Measurements from ENCODE around the gene SCMH1.
"Not testable (repeated sequence)": the region's sequence is repeated elsewhere in the genome, so short reads cannot be mapped to it uniquely, and the experiment has no call there.

SCMH1 gene

DNA sequence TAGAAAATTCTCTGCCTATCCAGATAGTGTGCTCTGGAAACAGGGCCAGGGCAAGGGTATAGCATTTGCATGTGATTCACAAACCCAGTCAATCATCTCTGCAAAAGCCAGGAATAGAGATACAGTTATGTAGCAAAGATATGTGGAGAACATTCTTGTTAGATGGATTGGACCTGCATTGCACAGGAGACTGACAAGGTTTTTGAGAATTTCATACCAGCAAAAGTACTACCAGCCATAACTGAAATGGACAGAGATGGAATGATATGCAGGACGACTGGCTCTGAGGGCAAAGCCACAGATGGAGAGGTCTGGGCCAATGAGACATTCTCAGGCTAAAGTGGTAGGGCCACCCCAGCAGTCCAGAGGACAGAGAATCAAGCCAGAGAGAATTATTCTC is 24.7 kb downstream of the SCMH1 start:
- ATAC-seq (ENCODE audit: low read depth) (no peak), DNase-seq (ENCODE audit: low spot score) (no peak)
- no peak overlapping the region for H3K4me3 ChIP-seq (ENCODE audit: severe bottlenecking)
- H3K27ac ChIP-seq (ENCODE audit: poor library complexity, severe bottlenecking), result no peak overlapping the region
- no peaks in the 10 kb centered on the region for H3K4me1 ChIP-seq (ENCODE audit: insufficient read depth, poor library complexity, severe bottlenecking)
- H3K27me3 ChIP-seq (ENCODE audit: insufficient read depth, poor library complexity, severe bottlenecking), result no peaks in the 10 kb centered on the region
- H3K36me3 ChIP-seq (ENCODE audit: low read depth), result peaks cover 11% of the 10 kb centered on the region
- TF ChIP-seq, protein P1, sequence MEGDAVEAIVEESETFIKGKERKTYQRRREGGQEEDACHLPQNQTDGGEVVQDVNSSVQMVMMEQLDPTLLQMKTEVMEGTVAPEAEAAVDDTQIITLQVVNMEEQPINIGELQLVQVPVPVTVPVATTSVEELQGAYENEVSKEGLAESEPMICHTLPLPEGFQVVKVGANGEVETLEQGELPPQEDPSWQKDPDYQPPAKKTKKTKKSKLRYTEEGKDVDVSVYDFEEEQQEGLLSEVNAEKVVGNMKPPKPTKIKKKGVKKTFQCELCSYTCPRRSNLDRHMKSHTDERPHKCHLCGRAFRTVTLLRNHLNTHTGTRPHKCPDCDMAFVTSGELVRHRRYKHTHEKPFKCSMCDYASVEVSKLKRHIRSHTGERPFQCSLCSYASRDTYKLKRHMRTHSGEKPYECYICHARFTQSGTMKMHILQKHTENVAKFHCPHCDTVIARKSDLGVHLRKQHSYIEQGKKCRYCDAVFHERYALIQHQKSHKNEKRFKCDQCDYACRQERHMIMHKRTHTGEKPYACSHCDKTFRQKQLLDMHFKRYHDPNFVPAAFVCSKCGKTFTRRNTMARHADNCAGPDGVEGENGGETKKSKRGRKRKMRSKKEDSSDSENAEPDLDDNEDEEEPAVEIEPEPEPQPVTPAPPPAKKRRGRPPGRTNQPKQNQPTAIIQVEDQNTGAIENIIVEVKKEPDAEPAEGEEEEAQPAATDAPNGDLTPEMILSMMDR (IDR thresholded peaks at IDR 0.05; ENCODE audit: poor library complexity, severe bottlenecking), result no peak
- H3K9me3 ChIP-seq (ENCODE audit: severe bottlenecking), result peaks cover 5% of the 10 kb centered on the region

DNA sequence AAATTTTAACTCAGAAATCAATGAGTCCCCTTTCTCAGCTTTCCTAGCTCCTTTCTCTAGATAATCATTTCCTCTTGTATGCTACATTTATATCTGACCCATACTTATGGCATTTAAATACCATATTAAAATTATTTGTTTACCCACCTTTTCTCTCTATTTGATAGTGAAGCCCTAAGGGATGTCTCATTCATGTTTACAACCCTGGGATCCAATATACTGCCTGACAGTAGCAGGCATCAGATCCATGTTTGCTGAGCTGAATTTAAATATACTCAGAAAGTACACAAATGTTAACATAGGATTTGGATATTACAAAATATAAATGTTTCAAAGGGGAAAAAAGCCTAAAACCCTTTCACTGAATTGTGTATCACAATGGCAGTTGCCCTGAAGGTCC is 26.5 kb downstream of the SCMH1 start:
- Histone ChIP-seq H3K36me3 (ENCODE audit: low read depth) (peaks cover 7% of the 10 kb centered on the region), H3K4me3 (ENCODE audit: severe bottlenecking) (no peak overlapping the region), H3K9me3 (ENCODE audit: severe bottlenecking) (peaks cover 5% of the 10 kb centered on the region), H3K27ac (ENCODE audit: poor library complexity, severe bottlenecking) (no peak overlapping the region), H3K27me3 (ENCODE audit: insufficient read depth, poor library complexity, severe bottlenecking) (no peaks in the 10 kb centered on the region), H3K4me1 (ENCODE audit: insufficient read depth, poor library complexity, severe bottlenecking) (no peaks in the 10 kb centered on the region)
- TF ChIP-seq, protein P1 (IDR thresholded peaks at IDR 0.05; ENCODE audit: poor library complexity, severe bottlenecking), result no peak
- ATAC-seq (ENCODE audit: low read depth) (no peak), DNase-seq (ENCODE audit: low spot score) (no peak)

DNA sequence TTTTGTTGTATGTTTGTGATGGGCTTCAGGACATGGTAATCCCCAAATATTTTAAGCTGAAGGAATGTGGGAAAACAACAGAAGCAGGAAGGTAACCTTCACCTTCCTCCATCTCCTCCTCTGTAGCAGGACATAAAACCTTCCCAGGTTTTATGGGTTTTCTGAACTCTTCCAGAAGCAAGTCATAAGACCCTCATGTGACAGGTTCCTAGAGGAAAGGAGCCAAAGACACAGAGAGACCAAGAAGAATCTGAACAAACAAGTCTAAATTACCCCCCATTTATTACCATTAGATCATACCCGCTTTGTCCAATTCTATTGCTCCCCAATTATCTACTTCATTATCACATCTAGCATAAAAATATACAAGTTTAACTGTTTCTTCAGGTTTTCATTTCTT is 28.8 kb downstream of the SCMH1 start:
- Histone ChIP-seq H3K27me3 (ENCODE audit: insufficient read depth, poor library complexity, severe bottlenecking) (no peaks in the 10 kb centered on the region), H3K4me3 (ENCODE audit: severe bottlenecking) (no peak overlapping the region), H3K4me1 (ENCODE audit: insufficient read depth, poor library complexity, severe bottlenecking) (no peaks in the 10 kb centered on the region), H3K27ac (ENCODE audit: poor library complexity, severe bottlenecking) (no peak overlapping the region), H3K9me3 (ENCODE audit: severe bottlenecking) (peaks cover 3% of the 10 kb centered on the region), H3K36me3 (ENCODE audit: low read depth) (no peaks in the 10 kb centered on the region)
- DNase-seq (ENCODE audit: low spot score), result no peak
- TF ChIP-seq, protein P1 (IDR thresholded peaks at IDR 0.05; ENCODE audit: poor library complexity, severe bottlenecking), result no peak
- no peak for ATAC-seq (ENCODE audit: low read depth)

DNA sequence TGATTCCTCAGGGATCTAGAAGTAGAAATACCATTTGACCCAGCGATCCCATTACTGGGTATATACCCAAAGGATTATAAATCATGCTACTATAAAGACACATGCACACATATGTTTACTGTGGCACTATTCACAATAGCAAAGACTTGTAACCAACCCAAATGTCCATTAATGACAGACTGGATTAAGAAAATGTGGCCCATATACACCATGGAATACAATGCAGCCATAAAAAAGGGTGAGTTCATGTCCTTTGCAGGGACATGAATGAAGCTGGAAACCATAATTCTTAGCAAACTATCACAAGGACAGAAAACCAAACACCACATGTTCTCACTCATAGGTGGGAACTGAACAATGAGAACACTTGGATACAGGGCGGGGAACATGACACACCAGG is 30.5 kb downstream of the SCMH1 start:
- H3K4me1 ChIP-seq (ENCODE audit: insufficient read depth, poor library complexity, severe bottlenecking); H3K4me3 ChIP-seq (ENCODE audit: severe bottlenecking); H3K9me3 ChIP-seq (ENCODE audit: severe bottlenecking); H3K27ac ChIP-seq (ENCODE audit: poor library complexity, severe bottlenecking); H3K27me3 ChIP-seq (ENCODE audit: insufficient read depth, poor library complexity, severe bottlenecking); H3K36me3 ChIP-seq (ENCODE audit: low read depth); DNase-seq (ENCODE audit: low spot score); ATAC-seq (ENCODE audit: low read depth): not testable (repeated sequence)

DNA sequence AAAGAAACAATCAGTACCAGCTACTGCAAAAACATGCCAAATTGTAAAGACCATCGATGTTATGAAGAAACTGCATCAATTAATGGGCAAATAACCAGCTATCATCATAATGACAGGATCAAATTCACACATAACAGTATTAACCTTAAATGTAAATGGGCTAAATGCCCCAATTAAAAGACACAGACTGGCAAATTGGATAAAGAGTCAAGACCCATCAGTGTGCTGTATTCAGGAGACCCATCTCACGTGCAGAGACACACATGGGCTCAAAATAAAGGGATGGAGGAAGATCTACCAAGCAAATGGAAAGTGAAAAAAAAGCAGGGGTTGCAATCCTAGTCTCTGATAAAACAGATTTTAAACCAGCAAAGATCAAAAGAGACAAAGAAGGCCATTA is 35.1 kb downstream of the SCMH1 start:
- H3K9me3 ChIP-seq (ENCODE audit: severe bottlenecking); DNase-seq (ENCODE audit: low spot score); ATAC-seq (ENCODE audit: low read depth); H3K4me3 ChIP-seq (ENCODE audit: severe bottlenecking); H3K4me1 ChIP-seq (ENCODE audit: insufficient read depth, poor library complexity, severe bottlenecking); H3K27ac ChIP-seq (ENCODE audit: poor library complexity, severe bottlenecking); H3K27me3 ChIP-seq (ENCODE audit: insufficient read depth, poor library complexity, severe bottlenecking); H3K36me3 ChIP-seq (ENCODE audit: low read depth): not testable (repeated sequence)

DNA sequence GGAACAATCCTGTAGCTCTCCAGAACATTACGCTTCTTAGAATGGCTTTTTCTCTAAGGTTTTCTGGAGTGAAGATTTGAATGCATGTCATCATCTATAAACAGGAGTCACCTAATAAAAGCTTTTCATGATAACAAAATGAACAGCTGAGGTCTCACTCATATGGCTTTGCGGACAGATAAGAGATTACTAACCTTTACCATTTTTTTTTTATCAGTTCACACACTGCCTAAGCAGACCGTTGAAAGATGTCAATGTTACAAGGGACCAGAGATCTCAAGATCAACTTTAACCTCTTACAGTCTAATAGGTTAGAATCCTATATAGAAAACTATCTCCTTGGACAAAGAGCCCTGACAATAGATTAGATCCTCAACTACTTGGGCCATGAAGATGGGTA is 41.4 kb downstream of the SCMH1 start:
- no peaks in the 10 kb centered on the region for H3K9me3 ChIP-seq (ENCODE audit: severe bottlenecking)
- TF ChIP-seq, protein P1 (IDR thresholded peaks at IDR 0.05; ENCODE audit: poor library complexity, severe bottlenecking), result no peak
- no peak for DNase-seq (ENCODE audit: low spot score)
- H3K27me3 ChIP-seq (ENCODE audit: insufficient read depth, poor library complexity, severe bottlenecking), result no peaks in the 10 kb centered on the region
- H3K36me3 ChIP-seq (ENCODE audit: low read depth), result no peaks in the 10 kb centered on the region
- H3K4me1 ChIP-seq (ENCODE audit: insufficient read depth, poor library complexity, severe bottlenecking), result no peaks in the 10 kb centered on the region
- H3K27ac ChIP-seq (ENCODE audit: poor library complexity, severe bottlenecking), result no peak overlapping the region
- ATAC-seq (ENCODE audit: low read depth), result no peak
- H3K4me3 ChIP-seq (ENCODE audit: severe bottlenecking), result no peak overlapping the region

Data from RWPE2 (cell line).